Activated T-cell treated with anti-CD3 and anti-CD28 coated beads, Interleukin-2, amount 50 U/mL, for 4 hours (primary cell): ENCODE measurements around the gene SLC26A1. TPM values are rescaled to one million over a fixed set of nuclear protein-coding genes. Genes with fewer than 3 reads are reported as not detected.

Source experiments
- ATAC-seq, 2 donors: fragments of 200-7000 bp; cut with Tn5 transposase; one replicate each; pipeline ENCODE4 v1.10.0; 2021
- DNase-seq: peaks from one replicate; pipeline ENCODE4 v3.0.0-alpha.2; 2020
- H3K27me3 Mint-ChIP-seq: one replicate; pipeline ENCODE4 v1.8.0; 2021; ENCODE audit warnings: low read depth, mixed read lengths
- H3K36me3 Mint-ChIP-seq: one replicate; pipeline ENCODE4 v1.8.0; 2022; ENCODE audit warnings: mixed read lengths; ENCODE audit not compliant: insufficient read depth
- H3K4me1 Mint-ChIP-seq: one replicate; pipeline ENCODE4 v1.8.0; 2021; ENCODE audit warnings: low read depth, mixed read lengths
- H3K4me3 Mint-ChIP-seq: one replicate; pipeline ENCODE4 v1.8.0; 2021; ENCODE audit warnings: mild to moderate bottlenecking, moderate library complexity, mixed read lengths
- H3K9me3 Mint-ChIP-seq: one replicate; pipeline ENCODE4 v1.8.0; 2021; ENCODE audit warnings: mixed read lengths
- total RNA-seq, 3 donors: library from RNA; stranded (reverse); gene quantifications; one replicate each; pipeline ENCODE4 v1.2.1, GENCODE V29; 2021

SLC26A1 gene
- total RNA-seq, 3 donors from 2014 or later: 0.05 TPM; not detected in 2

- Mint-ChIP-seq H3K36me3 (no peaks in the 10 kb centered on the region), H3K4me3 (no peak overlapping the region), H3K9me3 (no peaks in the 10 kb centered on the region), H3K27me3 (no peaks in the 10 kb centered on the region), H3K4me1 (peaks cover under 1% of the 10 kb centered on the region)
- ATAC-seq (no peak), DNase-seq (no peak)
Observed at GRCh38 chr4:965048-965765, 28.0 kb downstream of the SLC26A1 start.

GRCh38 chr4:964346-965025, 28.7 kb downstream of the SLC26A1 start:
- Mint-ChIP-seq H3K36me3 (peaks cover 2% of the 10 kb centered on the region), H3K4me1 (no peaks in the 10 kb centered on the region), H3K4me3 (no peak overlapping the region), H3K27me3 (no peaks in the 10 kb centered on the region), H3K9me3 (no peaks in the 10 kb centered on the region)
- DNase-seq (no peak), ATAC-seq (no peak)

- DNase-seq (no peak), ATAC-seq (no peak)
- peaks cover 2% of the 10 kb centered on the region for H3K36me3 Mint-ChIP-seq
- no peaks in the 10 kb centered on the region for H3K27me3 Mint-ChIP-seq
- H3K4me1 Mint-ChIP-seq: no peaks in the 10 kb centered on the region
- no peak overlapping the region for H3K4me3 Mint-ChIP-seq
- H3K9me3 Mint-ChIP-seq: no peaks in the 10 kb centered on the region
Observed at GRCh38 chr4:963276-964225, 29.7 kb downstream of the SLC26A1 start.

GRCh38 chr4:962231-963208, 30.7 kb downstream of the SLC26A1 start:
- Mint-ChIP-seq H3K9me3 (no peaks in the 10 kb centered on the region), H3K27me3 (no peaks in the 10 kb centered on the region), H3K36me3 (peaks cover 5% of the 10 kb centered on the region), H3K4me3 (no peak overlapping the region), H3K4me1 (no peaks in the 10 kb centered on the region)
- ATAC-seq: no peak
- no peak for DNase-seq

- DNase-seq: no peak
- H3K27me3 Mint-ChIP-seq: no peaks in the 10 kb centered on the region
- H3K9me3 Mint-ChIP-seq: no peaks in the 10 kb centered on the region
- H3K4me1 Mint-ChIP-seq: no peaks in the 10 kb centered on the region
- peaks cover 5% of the 10 kb centered on the region for H3K36me3 Mint-ChIP-seq
- no peak for ATAC-seq
- no peak overlapping the region for H3K4me3 Mint-ChIP-seq
Observed at GRCh38 chr4:961351-962230, 31.6 kb downstream of the SLC26A1 start.

- H3K36me3 Mint-ChIP-seq: peaks cover 5% of the 10 kb centered on the region
Observed at GRCh38 chr4:960636-961350, 32.4 kb downstream of the SLC26A1 start.

GRCh38 chr4:960140-960635, 33.0 kb downstream of the SLC26A1 start:
- ATAC-seq (no peak), DNase-seq (no peak)
- Mint-ChIP-seq H3K4me1 (no peaks in the 10 kb centered on the region), H3K36me3 (peaks cover 5% of the 10 kb centered on the region), H3K27me3 (no peaks in the 10 kb centered on the region), H3K9me3 (no peaks in the 10 kb centered on the region), H3K4me3 (no peak overlapping the region)

More at GRCh38 chr4:960636-961350, 32.4 kb downstream of the SLC26A1 start:
- DNase-seq: no peak
- Mint-ChIP-seq H3K9me3 (no peaks in the 10 kb centered on the region), H3K27me3 (no peaks in the 10 kb centered on the region), H3K4me1 (no peaks in the 10 kb centered on the region), H3K4me3 (no peak overlapping the region)
- ATAC-seq: no peak

- DNase-seq: no peak
- Mint-ChIP-seq H3K36me3 (peaks cover 5% of the 10 kb centered on the region), H3K27me3 (no peaks in the 10 kb centered on the region), H3K4me1 (no peaks in the 10 kb centered on the region), H3K9me3 (no peaks in the 10 kb centered on the region), H3K4me3 (no peak overlapping the region)
- no peak for ATAC-seq
Observed at GRCh38 chr4:959338-960139, 33.7 kb downstream of the SLC26A1 start.

GRCh38 chr4:958696-959337, 34.4 kb downstream of the SLC26A1 start:
- Mint-ChIP-seq H3K36me3 (peaks cover 5% of the 10 kb centered on the region), H3K4me3 (no peak overlapping the region), H3K9me3 (no peaks in the 10 kb centered on the region), H3K27me3 (no peaks in the 10 kb centered on the region), H3K4me1 (no peaks in the 10 kb centered on the region)
- DNase-seq (no peak), ATAC-seq (no peak)

- Mint-ChIP-seq H3K36me3 (peaks cover 5% of the 10 kb centered on the region), H3K4me1 (no peaks in the 10 kb centered on the region), H3K27me3 (no peaks in the 10 kb centered on the region), H3K9me3 (no peaks in the 10 kb centered on the region), H3K4me3 (no peak overlapping the region)
- no peak for DNase-seq
- ATAC-seq: no peak
Observed at GRCh38 chr4:958314-958665, 34.9 kb downstream of the SLC26A1 start.

- no peak for ATAC-seq
- Mint-ChIP-seq H3K36me3 (peaks cover 5% of the 10 kb centered on the region), H3K4me3 (no peak overlapping the region)
Observed at GRCh38 chr4:957581-958313, 35.5 kb downstream of the SLC26A1 start.

More at GRCh38 chr4:957581-958313, 35.5 kb downstream of the SLC26A1 start:
- Mint-ChIP-seq H3K4me1 (no peaks in the 10 kb centered on the region), H3K9me3 (no peaks in the 10 kb centered on the region), H3K27me3 (no peaks in the 10 kb centered on the region)
- no peak for DNase-seq
